H1 (cell line): ENCODE data around the gene HIVEP2. TPM values are rescaled to one million over a fixed set of nuclear protein-coding genes. Genes with fewer than 3 reads are reported as not detected.

ENCODE experiments used
- CBX5 ChIP-seq: fragments of 300-800, 300-1000 bp; sonication (generic); IDR thresholded peaks from 2 replicates; pipeline ENCODE4 v1.7.1; 2016; ENCODE audit warnings: antibody characterized with exemption, low read length, low read depth
- CEBPB ChIP-seq: IDR thresholded peaks from 2 replicates; pipeline ENCODE4 v1.6.1; 2012; ENCODE audit warnings: low read depth, low read length
- CHD2 ChIP-seq: IDR thresholded peaks from 2 replicates; pipeline ENCODE4 v1.6.1; 2012; ENCODE audit warnings: low read length, improper control_type of control experiment
- JUN ChIP-seq: IDR thresholded peaks from 2 replicates; pipeline ENCODE4 v1.6.1; 2011; ENCODE audit warnings: low read depth, mild to moderate bottlenecking, improper control_type of control experiment, low read length
- NRF1 ChIP-seq: IDR thresholded peaks from 2 replicates; pipeline ENCODE4 v1.6.1; 2011; ENCODE audit warnings: mild to moderate bottlenecking, low read depth, low read length, improper control_type of control experiment
- POLR2AphosphoS5 ChIP-seq: IDR thresholded peaks from 2 replicates; pipeline ENCODE4 v1.6.1; 2011; ENCODE audit warnings: low read depth, low read length
- RFX5 ChIP-seq: IDR thresholded peaks from 2 replicates; pipeline ENCODE4 v1.6.1; 2011; ENCODE audit warnings: low read depth, low read length, improper control_type of control experiment, borderline replicate concordance
- RXRA ChIP-seq: IDR thresholded peaks from 2 replicates; pipeline ENCODE4 v1.6.1; 2011; ENCODE audit warnings: low read depth, mild to moderate bottlenecking, low read length, moderate library complexity; ENCODE audit not compliant: insufficient read depth
- TAF7 ChIP-seq: optimal IDR thresholded peaks from 2 replicates; pipeline ENCODE3; 2011; ENCODE audit warnings: low read depth, mild to moderate bottlenecking, inconsistent platforms, low read length, moderate library complexity, borderline replicate concordance
- YY1 ChIP-seq: IDR thresholded peaks from 2 replicates; pipeline ENCODE4 v1.6.1; 2011; ENCODE audit warnings: low read depth, mild to moderate bottlenecking, low read length
- polyA plus RNA-seq, 7 experiments: library from polyadenylated mRNA; depleted of rRNA in 3 of 7; stranded (reverse) in 5 of 7; unstranded in 2 of 7; fragments of >200 nt in 5 of 7; fragments of 200-250 nt in 2 of 7; gene quantifications; 1 replicate in 5 of 7; 2 replicates in 1 of 7; 4 replicates in 1 of 7; pipeline versions ENCODE4 v1.2.1 to v1.2.3, GENCODE V29; 2011 to 2013; ENCODE audit warnings: missing spikeins in 2 of 7, mixed read lengths in 2 of 7
- total RNA-seq: library from RNA; stranded (reverse); fragmentation: NEBNext Ultra II Directional; extraction: Animal tissue kit (Norgen Biotek cat#: 25700); gene quantifications from 2 replicates; pipeline ENCODE4 v1.2.1, GENCODE V29; 2021
- TF ChIP-seq, protein P1 (sequence below): fragments of 300-600 bp; sonication (generic); IDR thresholded peaks from 2 replicates; pipeline ENCODE4 v1.7.1; 2012; ENCODE audit warnings: low read length, moderate library complexity, mild to moderate bottlenecking, inconsistent platforms; ENCODE audit not compliant: insufficient replicate concordance

HIVEP2 gene
- total and polyA plus RNA-seq, 2 of the 8 experiments (the other 6 are each of a cell fraction or from before 2014, with no cell fraction given) = 2.2 to 6.1 TPM

DNA sequence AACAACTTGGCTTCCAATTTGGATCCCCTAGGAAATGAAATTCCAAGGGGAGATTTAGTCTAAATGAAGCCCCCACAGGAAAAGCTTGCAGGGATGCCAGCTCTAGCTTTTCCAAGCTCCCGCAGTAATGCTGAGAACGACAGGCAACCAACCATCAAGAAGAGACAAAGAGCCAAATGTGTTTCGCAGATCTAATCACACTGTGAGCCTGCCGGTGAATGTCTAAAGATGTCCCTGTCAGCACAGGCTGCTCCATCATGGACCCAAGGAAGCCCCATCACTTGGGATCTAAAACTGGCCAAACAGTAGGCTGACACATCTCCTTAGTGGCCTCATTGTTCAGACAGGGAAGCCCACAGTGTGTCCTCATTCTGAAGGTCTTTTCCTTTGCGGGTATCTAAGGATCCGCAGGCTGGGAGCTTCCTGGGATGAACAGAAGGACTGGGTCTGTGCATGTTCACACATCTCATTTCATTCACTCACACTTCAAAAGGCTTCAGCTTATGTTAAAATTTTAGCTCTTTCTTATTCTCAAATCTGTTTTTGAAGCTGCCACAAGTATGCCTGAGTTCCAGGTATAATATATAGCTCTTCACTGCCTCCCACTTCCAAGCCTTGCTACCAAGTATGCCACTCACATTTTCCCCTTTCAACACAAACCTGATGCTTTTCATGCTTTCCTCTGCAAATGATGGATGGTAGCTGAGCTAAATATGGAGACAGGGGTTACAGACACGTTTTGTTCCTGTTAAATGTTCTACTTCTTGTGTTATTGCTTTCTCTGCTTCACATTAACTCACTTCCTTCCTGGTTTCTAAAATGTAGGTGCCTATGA is 229.8 kb downstream of the HIVEP2 start (continued):
- TF ChIP-seq, protein P1, sequence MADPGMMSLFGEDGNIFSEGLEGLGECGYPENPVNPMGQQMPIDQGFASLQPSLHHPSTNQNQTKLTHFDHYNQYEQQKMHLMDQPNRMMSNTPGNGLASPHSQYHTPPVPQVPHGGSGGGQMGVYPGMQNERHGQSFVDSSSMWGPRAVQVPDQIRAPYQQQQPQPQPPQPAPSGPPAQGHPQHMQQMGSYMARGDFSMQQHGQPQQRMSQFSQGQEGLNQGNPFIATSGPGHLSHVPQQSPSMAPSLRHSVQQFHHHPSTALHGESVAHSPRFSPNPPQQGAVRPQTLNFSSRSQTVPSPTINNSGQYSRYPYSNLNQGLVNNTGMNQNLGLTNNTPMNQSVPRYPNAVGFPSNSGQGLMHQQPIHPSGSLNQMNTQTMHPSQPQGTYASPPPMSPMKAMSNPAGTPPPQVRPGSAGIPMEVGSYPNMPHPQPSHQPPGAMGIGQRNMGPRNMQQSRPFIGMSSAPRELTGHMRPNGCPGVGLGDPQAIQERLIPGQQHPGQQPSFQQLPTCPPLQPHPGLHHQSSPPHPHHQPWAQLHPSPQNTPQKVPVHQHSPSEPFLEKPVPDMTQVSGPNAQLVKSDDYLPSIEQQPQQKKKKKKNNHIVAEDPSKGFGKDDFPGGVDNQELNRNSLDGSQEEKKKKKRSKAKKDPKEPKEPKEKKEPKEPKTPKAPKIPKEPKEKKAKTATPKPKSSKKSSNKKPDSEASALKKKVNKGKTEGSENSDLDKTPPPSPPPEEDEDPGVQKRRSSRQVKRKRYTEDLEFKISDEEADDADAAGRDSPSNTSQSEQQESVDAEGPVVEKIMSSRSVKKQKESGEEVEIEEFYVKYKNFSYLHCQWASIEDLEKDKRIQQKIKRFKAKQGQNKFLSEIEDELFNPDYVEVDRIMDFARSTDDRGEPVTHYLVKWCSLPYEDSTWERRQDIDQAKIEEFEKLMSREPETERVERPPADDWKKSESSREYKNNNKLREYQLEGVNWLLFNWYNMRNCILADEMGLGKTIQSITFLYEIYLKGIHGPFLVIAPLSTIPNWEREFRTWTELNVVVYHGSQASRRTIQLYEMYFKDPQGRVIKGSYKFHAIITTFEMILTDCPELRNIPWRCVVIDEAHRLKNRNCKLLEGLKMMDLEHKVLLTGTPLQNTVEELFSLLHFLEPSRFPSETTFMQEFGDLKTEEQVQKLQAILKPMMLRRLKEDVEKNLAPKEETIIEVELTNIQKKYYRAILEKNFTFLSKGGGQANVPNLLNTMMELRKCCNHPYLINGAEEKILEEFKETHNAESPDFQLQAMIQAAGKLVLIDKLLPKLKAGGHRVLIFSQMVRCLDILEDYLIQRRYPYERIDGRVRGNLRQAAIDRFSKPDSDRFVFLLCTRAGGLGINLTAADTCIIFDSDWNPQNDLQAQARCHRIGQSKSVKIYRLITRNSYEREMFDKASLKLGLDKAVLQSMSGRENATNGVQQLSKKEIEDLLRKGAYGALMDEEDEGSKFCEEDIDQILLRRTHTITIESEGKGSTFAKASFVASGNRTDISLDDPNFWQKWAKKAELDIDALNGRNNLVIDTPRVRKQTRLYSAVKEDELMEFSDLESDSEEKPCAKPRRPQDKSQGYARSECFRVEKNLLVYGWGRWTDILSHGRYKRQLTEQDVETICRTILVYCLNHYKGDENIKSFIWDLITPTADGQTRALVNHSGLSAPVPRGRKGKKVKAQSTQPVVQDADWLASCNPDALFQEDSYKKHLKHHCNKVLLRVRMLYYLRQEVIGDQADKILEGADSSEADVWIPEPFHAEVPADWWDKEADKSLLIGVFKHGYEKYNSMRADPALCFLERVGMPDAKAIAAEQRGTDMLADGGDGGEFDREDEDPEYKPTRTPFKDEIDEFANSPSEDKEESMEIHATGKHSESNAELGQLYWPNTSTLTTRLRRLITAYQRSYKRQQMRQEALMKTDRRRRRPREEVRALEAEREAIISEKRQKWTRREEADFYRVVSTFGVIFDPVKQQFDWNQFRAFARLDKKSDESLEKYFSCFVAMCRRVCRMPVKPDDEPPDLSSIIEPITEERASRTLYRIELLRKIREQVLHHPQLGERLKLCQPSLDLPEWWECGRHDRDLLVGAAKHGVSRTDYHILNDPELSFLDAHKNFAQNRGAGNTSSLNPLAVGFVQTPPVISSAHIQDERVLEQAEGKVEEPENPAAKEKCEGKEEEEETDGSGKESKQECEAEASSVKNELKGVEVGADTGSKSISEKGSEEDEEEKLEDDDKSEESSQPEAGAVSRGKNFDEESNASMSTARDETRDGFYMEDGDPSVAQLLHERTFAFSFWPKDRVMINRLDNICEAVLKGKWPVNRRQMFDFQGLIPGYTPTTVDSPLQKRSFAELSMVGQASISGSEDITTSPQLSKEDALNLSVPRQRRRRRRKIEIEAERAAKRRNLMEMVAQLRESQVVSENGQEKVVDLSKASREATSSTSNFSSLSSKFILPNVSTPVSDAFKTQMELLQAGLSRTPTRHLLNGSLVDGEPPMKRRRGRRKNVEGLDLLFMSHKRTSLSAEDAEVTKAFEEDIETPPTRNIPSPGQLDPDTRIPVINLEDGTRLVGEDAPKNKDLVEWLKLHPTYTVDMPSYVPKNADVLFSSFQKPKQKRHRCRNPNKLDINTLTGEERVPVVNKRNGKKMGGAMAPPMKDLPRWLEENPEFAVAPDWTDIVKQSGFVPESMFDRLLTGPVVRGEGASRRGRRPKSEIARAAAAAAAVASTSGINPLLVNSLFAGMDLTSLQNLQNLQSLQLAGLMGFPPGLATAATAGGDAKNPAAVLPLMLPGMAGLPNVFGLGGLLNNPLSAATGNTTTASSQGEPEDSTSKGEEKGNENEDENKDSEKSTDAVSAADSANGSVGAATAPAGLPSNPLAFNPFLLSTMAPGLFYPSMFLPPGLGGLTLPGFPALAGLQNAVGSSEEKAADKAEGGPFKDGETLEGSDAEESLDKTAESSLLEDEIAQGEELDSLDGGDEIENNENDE = no peak
- TF ChIP-seq TAF7 (no peak), CEBPB (no peak), POLR2AphosphoS5 (no peak), JUN (no peak), YY1 (no peak), NRF1 (no peak), RXRA (no peak), CBX5 (no peak), CHD2 (no peak), RFX5 (no peak)
